ENCODE measurements around the gene SAC3D1. TPM values are rescaled to one million over a fixed set of nuclear protein-coding genes. Genes with fewer than 3 reads are reported as not detected.

The SAC3D1 gene
- total RNA-seq, 1 donor from 2014 or later = 14.3 TPM

DNA sequence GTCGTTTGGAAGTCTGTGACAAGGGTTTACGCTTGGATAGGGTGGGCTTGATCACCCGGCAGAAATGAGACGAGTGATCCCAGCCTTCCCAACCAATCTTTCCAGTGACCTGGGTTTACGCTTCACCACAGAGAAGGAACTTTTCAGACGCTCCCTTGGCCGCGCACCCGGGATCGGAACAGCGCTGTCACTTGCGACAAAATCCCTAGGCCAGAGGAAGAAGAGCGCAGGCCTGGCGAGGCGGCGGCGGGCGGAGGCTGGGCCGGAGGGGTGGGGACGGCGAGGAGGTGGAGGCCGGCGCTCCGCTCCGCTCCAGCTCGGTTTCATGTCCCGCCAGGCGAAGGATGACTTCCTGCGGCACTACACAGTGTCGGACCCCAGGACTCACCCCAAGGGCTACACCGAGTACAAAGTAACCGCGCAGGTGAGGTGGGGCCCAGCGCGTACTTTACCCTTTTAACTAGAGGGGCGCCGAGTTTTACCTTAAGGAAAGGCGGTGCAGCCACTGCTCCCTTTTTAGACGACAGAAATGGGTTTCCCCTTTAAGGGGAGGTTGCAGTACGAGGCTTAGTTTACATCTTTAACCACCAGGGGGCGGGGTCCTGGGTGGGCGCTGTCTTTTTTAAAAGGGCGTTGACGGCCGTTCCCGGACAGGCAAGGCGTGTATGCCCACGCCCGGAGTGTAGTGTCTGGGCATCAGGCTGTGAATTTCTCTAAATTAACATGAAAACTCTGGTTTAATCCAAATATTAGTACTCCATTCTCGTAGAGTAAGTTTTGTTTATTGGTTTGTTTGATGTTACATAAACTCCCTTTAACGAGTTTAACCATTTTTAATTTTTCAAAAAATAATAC, 13.6 kb upstream of the SAC3D1 start, which contains the start of gene SNX15:
Gene SNX15 (plus strand): TSS at position 227 of the 855 bp plus-strand sequence. CDS start 99 bp downstream, at position 326.
- no peaks in the 10 kb centered on the region for H3K36me3 Mint-ChIP-seq (ENCODE audit: low read depth)
- H3K27ac Mint-ChIP-seq (ENCODE audit: unreplicated experiment) = peak within 1 kb of the TSS; percentile 87
- H3K27me3 Mint-ChIP-seq (ENCODE audit: low read depth) = no peaks in the 10 kb centered on the region
- H3K4me1 Mint-ChIP-seq (ENCODE audit: low read depth) = peaks cover 15% of the 10 kb centered on the region
- DNase-seq (ENCODE audit: low spot score) = peak; percentile 97
- no peaks in the 10 kb centered on the region for H3K9me3 Mint-ChIP-seq (ENCODE audit: low read depth)
- TF ChIP-seq, protein P1, sequence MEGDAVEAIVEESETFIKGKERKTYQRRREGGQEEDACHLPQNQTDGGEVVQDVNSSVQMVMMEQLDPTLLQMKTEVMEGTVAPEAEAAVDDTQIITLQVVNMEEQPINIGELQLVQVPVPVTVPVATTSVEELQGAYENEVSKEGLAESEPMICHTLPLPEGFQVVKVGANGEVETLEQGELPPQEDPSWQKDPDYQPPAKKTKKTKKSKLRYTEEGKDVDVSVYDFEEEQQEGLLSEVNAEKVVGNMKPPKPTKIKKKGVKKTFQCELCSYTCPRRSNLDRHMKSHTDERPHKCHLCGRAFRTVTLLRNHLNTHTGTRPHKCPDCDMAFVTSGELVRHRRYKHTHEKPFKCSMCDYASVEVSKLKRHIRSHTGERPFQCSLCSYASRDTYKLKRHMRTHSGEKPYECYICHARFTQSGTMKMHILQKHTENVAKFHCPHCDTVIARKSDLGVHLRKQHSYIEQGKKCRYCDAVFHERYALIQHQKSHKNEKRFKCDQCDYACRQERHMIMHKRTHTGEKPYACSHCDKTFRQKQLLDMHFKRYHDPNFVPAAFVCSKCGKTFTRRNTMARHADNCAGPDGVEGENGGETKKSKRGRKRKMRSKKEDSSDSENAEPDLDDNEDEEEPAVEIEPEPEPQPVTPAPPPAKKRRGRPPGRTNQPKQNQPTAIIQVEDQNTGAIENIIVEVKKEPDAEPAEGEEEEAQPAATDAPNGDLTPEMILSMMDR (IDR thresholded peaks at IDR 0.05) = peak; percentile 94
- H3K4me3 Mint-ChIP-seq (ENCODE audit: unreplicated experiment) = peak within 1 kb of the TSS; percentile 79

DNA sequence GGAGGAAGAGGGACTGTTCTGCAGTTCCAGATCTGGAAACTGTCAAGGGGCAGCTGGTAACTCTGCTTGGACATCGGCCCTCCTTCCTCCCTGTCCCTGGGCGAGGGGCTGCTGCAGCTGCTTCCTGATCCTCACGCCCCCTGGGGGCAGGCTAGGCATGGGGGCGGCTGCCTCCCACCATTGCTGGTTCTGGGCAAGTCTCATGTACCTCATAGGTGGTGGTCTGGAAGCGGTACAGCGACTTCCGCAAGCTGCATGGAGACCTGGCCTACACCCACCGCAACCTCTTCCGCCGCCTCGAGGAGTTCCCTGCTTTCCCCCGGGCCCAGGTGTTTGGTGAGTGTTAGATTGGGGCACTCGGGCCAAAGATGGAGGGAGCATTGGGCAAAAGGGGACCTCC, 8.8 kb upstream of the SAC3D1 start:
- Mint-ChIP-seq H3K27me3 (ENCODE audit: low read depth) (no peaks in the 10 kb centered on the region), H3K4me3 (ENCODE audit: unreplicated experiment) (no peak overlapping the region), H3K27ac (ENCODE audit: unreplicated experiment) (no peak overlapping the region), H3K4me1 (ENCODE audit: low read depth) (peaks cover 14% of the 10 kb centered on the region), H3K9me3 (ENCODE audit: low read depth) (no peaks in the 10 kb centered on the region), H3K36me3 (ENCODE audit: low read depth) (peaks cover 2% of the 10 kb centered on the region)
- no peak for DNase-seq (ENCODE audit: low spot score)
- TF ChIP-seq, protein P1 (IDR thresholded peaks at IDR 0.05) = no peak

DNA sequence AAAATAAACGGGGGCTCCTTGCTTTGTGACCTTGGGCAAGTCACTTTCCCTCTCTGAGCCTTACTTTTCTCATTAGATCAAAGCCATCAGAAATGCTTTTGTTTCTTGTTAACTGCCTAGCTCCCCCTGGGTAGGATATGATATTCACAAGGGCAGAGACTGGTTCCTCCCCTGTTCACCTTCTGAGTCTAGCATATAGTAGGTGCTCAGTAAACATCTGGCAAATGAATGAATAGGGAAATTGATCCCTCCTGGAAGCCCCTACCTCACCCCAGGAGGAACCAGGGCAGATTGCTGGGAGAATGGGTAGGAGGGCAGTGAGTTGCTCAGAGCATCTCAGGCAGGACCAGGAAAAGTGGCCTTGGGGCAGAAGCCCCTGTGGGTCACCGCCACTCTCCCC, 6.6 kb upstream of the SAC3D1 start:
- Mint-ChIP-seq H3K9me3 (ENCODE audit: low read depth) (no peaks in the 10 kb centered on the region), H3K27me3 (ENCODE audit: low read depth) (no peaks in the 10 kb centered on the region), H3K4me3 (ENCODE audit: unreplicated experiment) (no peak overlapping the region), H3K4me1 (ENCODE audit: low read depth) (peaks cover 4% of the 10 kb centered on the region), H3K36me3 (ENCODE audit: low read depth) (peaks cover 2% of the 10 kb centered on the region), H3K27ac (ENCODE audit: unreplicated experiment) (no peak overlapping the region)
- DNase-seq (ENCODE audit: low spot score) = no peak
- TF ChIP-seq, protein P1 (IDR thresholded peaks at IDR 0.05) = no peak

GRCh38 chr11:65035579-65035978, 5.4 kb upstream of the SAC3D1 start:
- Mint-ChIP-seq H3K27me3 (ENCODE audit: low read depth) (no peaks in the 10 kb centered on the region), H3K27ac (ENCODE audit: unreplicated experiment) (no peak overlapping the region), H3K9me3 (ENCODE audit: low read depth) (no peaks in the 10 kb centered on the region), H3K4me3 (ENCODE audit: unreplicated experiment) (no peak overlapping the region), H3K36me3 (ENCODE audit: low read depth) (peaks cover 2% of the 10 kb centered on the region), H3K4me1 (ENCODE audit: low read depth) (peaks cover 5% of the 10 kb centered on the region)
- DNase-seq (ENCODE audit: low spot score) = no peak
- TF ChIP-seq, protein P1 (IDR thresholded peaks at IDR 0.05) = no peak

GRCh38 chr11:65036931-65037330, 4.1 kb upstream of the SAC3D1 start:
- TF ChIP-seq, protein P1 (IDR thresholded peaks at IDR 0.05) = no peak
- Mint-ChIP-seq H3K9me3 (ENCODE audit: low read depth) (no peaks in the 10 kb centered on the region), H3K27me3 (ENCODE audit: low read depth) (no peaks in the 10 kb centered on the region), H3K4me3 (ENCODE audit: unreplicated experiment) (no peak overlapping the region), H3K27ac (ENCODE audit: unreplicated experiment) (peak overlapping the region; percentile 81), H3K36me3 (ENCODE audit: low read depth) (peaks cover 2% of the 10 kb centered on the region), H3K4me1 (ENCODE audit: low read depth) (peaks cover 11% of the 10 kb centered on the region)
- DNase-seq (ENCODE audit: low spot score) = no peak

All from chondrocyte (in vitro differentiated cells).